Body of pancreas (tissue), 4 donors: ENCODE measurements around the gene COL4A2. TPM values are rescaled to one million over a fixed set of nuclear protein-coding genes. Genes with fewer than 3 reads are reported as not detected.
"Not testable (repeated sequence)": the region's sequence is repeated elsewhere in the genome, so short reads cannot be mapped to it uniquely, and the experiment has no call there.

ENCODE experiments used
- ATAC-seq: fragments of 150-250 bp; one replicate; pipeline ENCODE4 v1.9.1; 2016
- DNase-seq, 4 donors: peaks; one replicate each; pipeline ENCODE4 v3.0.0-alpha.2; 2019
- H3K27ac ChIP-seq, 4 donors: fragments of 200-600 bp; sonication (generic); 1 replicate in 3 of 4; 2 replicates in 1 of 4; pipeline versions ENCODE4 v1.5.1 to v1.6.1; 2016 to 2019; ENCODE audit warnings: mild to moderate bottlenecking in 1 of 4, mixed read lengths in 1 of 4, moderate library complexity in 1 of 4
- H3K27me3 ChIP-seq, 2 donors: fragments of 200-600 bp; sonication (generic); one replicate each; pipeline ENCODE4 v1.6.0; 2016; ENCODE audit warnings: mild to moderate bottlenecking in 1 of 2
- H3K36me3 ChIP-seq, 2 donors: fragments of 200-600 bp; sonication (generic); replicated peaks in 1 of 2; 2 replicates each; pipeline ENCODE4 v1.5.1; 2016; ENCODE audit warnings: low read depth in 2 of 2; ENCODE audit not compliant: insufficient read depth in 1 of 2
- H3K4me1 ChIP-seq: fragments of 200-600 bp; sonication (generic); one replicate; pipeline ENCODE4 v1.6.0; 2016
- H3K4me3 ChIP-seq, 2 donors: fragments of 200-600 bp; sonication (generic); 1 replicate in 1 of 2; 2 replicates in 1 of 2; pipeline ENCODE4 v1.5.1; 2016 to 2019
- H3K9me3 ChIP-seq, 3 donors: fragments of 200-600 bp; sonication (generic); 1 replicate in 2 of 3; 2 replicates in 1 of 3; pipeline ENCODE4 v1.5.1; 2016
- POLR2A ChIP-seq, 3 donors: fragments of 450-650 bp; IDR thresholded peaks; one replicate each; pipeline ENCODE4 v1.6.1; 2016; ENCODE audit warnings: antibody characterized with exemption in 3 of 3, mild to moderate bottlenecking in 2 of 3
- WGBS, 2 donors: methylation state at CpG; one replicate each; pipeline ENCODE4 v1.1.5; 2017; 5-methylcytosine and 5-hydroxymethylcytosine counted together
- intact Hi-C: fragments of 100-400 bp; cut with DNase I; formaldehyde crosslinking; loops from one replicate; pipeline ENCODE4 v1.15.1; 2023
- total RNA-seq, 2 donors: library from RNA; depleted of rRNA; stranded (reverse); fragments of >200 nt; gene quantifications; one replicate each; pipeline ENCODE4 v1.1.0, GENCODE V29; 2016
- TF ChIP-seq, protein P1 (sequence below), 7 experiments: fragments of 450-650 bp in 4 of 7; fragments of 200-600 bp in 3 of 7; sonication (generic) in 3 of 7; IDR thresholded peaks; one replicate each; pipeline ENCODE4 v1.5.1; 2016 to 2019; ENCODE audit warnings: antibody characterized with exemption in 7 of 7

COL4A2 gene
- total RNA-seq, 2 donors from 2014 or later, result 69.3 to 230 TPM

DNA sequence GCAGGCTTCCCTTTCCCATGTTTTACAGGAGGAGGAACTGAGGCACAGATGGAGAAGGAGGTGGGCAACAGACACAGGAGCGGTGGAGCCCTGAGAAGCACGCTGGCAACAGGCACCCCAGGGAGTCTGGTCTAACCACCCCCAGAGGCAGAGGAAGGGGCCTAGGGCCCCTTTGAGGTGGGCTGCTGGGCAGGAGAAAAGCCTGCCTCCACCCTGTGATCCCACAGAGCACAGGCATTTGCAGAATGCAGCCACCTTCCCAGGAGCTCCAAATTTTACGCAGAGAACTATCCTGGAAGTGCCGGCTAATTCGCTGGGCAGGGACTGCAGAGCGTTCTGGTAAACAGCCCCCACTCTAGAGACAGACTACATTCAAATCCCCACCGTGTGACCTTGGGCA lies 224.0 kb downstream of the COL4A2 start:
- Histone ChIP-seq H3K27me3 (no peaks in the 10 kb centered on the region), H3K9me3 (no peaks in the 10 kb centered on the region), H3K4me3 (no peak overlapping the region), H3K4me1 (peaks cover 57% of the 10 kb centered on the region), H3K27ac (peak overlapping the region in 2 of 4 donors; percentile 27 to 58), H3K36me3 (no peaks in the 10 kb centered on the region)
- intact Hi-C loops, result no loop called here
- TF ChIP-seq POLR2A (IDR thresholded peaks at IDR 0.05), result no peak
- TF ChIP-seq, protein P1, sequence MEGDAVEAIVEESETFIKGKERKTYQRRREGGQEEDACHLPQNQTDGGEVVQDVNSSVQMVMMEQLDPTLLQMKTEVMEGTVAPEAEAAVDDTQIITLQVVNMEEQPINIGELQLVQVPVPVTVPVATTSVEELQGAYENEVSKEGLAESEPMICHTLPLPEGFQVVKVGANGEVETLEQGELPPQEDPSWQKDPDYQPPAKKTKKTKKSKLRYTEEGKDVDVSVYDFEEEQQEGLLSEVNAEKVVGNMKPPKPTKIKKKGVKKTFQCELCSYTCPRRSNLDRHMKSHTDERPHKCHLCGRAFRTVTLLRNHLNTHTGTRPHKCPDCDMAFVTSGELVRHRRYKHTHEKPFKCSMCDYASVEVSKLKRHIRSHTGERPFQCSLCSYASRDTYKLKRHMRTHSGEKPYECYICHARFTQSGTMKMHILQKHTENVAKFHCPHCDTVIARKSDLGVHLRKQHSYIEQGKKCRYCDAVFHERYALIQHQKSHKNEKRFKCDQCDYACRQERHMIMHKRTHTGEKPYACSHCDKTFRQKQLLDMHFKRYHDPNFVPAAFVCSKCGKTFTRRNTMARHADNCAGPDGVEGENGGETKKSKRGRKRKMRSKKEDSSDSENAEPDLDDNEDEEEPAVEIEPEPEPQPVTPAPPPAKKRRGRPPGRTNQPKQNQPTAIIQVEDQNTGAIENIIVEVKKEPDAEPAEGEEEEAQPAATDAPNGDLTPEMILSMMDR (IDR thresholded peaks at IDR 0.05), result no peak
- no peak for ATAC-seq
- no peak for DNase-seq
- WGBS, 2 donors, result 88 to 96% methylated on average over 6 to 7 of the region's 7 CpGs

DNA sequence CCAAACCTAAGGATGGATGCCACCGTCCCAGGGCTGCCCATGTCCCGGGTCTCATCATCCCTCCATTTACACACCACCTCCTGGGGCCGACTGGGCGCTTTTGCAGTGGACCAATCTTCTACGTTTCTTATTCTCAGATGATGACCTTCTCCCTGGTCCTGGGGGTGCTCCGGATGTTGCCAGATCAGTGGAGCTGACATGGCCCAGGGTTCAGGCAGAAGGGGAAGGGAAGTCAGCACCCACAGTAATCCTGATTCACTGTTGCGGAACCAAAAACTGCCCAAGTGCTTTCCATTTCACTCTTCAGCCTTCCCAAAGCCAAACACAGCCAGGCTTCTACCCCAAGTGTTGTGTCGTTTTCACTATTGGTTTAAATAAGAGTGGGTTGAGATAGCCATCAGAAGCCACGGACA lies 224.6 kb downstream of the COL4A2 start:
- ATAC-seq, result no peak
- H3K27ac ChIP-seq, result peak overlapping the region in 2 of 4 donors; percentile 21 to 58

DNA sequence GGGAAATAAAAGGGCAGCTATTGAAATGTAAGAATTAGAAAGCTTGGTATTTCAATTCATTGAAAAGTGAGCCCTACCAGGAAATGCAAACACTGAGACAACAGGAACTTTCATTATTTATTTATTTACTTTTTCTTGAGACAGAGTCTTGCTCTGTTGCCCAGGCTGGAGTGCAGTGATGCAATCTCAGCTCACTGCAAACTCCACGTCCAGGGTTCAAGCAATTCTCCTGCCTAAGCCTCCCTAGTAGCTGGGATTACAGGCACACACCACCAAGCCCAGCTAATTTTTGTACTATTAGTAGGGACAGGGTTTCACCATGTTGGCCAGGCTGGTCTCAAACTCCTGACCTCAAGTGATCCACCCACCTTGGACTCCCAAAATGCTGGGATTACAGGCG lies 225.2 kb downstream of the COL4A2 start:
- H3K9me3 ChIP-seq, ATAC-seq, DNase-seq, H3K27me3 ChIP-seq, H3K4me3 ChIP-seq, H3K36me3 ChIP-seq, intact Hi-C loops: not testable (repeated sequence)
- 58 to 61% methylated on average over 2 of the region's 2 CpGs for WGBS, 2 donors
- peaks cover 47% of the 10 kb centered on the region for H3K4me1 ChIP-seq
- peak overlapping the region in 2 of 4 donors; percentile 21 to 58 for H3K27ac ChIP-seq

More for the DNA sequence above, 224.6 kb downstream of the COL4A2 start:
- intact Hi-C loops, result no loop called here
- no peak for DNase-seq
- H3K9me3 ChIP-seq, result no peaks in the 10 kb centered on the region
- H3K4me1 ChIP-seq, result peaks cover 51% of the 10 kb centered on the region
- WGBS, 2 donors, result 80 to 82% methylated on average over 9 of the region's 9 CpGs
- H3K27me3 ChIP-seq, result no peaks in the 10 kb centered on the region
- H3K4me3 ChIP-seq, result no peak overlapping the region
- TF ChIP-seq POLR2A (IDR thresholded peaks at IDR 0.05), result no peak
- TF ChIP-seq, protein P1 (IDR thresholded peaks at IDR 0.05), result no peak
- no peaks in the 10 kb centered on the region for H3K36me3 ChIP-seq

DNA sequence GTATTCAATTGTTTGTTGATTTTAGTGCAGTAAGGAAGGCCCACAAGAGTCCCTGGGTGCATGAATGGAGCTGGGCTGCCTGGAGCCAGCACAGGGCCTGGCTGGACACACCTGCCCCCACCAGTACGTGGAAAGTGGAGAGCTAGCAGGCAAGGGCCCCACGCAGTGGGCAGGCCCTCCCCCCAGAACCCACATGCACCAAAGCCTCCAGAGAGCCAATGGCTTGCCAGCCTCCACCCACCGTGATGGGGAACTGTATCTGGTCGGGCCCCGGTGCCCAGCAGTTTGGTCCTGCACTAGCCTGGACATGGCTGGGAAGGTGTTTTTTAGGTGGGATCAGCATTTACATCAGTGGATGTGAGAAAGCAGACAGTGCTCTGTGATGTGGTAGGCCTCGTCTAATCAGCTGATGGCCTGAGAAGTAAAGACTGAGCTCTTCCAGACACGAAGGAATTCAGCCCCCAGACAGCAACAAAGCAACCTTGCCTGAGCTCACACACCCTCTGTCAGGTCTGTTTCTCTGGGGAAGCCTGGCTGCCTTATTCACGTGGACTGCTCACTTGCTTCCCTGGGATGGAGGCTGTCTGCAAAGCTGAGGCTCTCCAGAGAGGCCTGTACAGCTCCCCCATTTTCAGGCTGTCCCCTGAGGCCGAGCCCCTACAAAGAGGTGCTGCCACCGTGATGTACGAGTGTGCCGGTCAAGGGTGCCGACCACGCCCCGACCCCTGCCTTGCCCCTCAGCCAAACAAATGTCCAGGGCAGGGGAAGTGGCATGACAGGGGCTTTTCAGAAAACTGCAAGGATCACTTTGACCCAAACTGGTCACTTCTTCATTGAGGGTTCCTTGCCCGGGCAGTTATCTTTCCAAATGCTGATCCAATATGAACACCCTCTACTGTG lies 226.9 kb downstream of the COL4A2 start:
- intact Hi-C loops, result no loop called here
- Histone ChIP-seq H3K27ac (no peak overlapping the region), H3K4me3 (no peak overlapping the region), H3K4me1 (peaks cover 47% of the 10 kb centered on the region), H3K9me3 (no peaks in the 10 kb centered on the region), H3K27me3 (no peaks in the 10 kb centered on the region), H3K36me3 (no peaks in the 10 kb centered on the region)
- WGBS, 2 donors, result 88 to 92% methylated on average over 10 to 16 of the region's 16 CpGs
- TF ChIP-seq, protein P1 (IDR thresholded peaks at IDR 0.05), result no peak
- TF ChIP-seq POLR2A (IDR thresholded peaks at IDR 0.05), result no peak
- ATAC-seq, result no peak
- DNase-seq, result no peak

DNA sequence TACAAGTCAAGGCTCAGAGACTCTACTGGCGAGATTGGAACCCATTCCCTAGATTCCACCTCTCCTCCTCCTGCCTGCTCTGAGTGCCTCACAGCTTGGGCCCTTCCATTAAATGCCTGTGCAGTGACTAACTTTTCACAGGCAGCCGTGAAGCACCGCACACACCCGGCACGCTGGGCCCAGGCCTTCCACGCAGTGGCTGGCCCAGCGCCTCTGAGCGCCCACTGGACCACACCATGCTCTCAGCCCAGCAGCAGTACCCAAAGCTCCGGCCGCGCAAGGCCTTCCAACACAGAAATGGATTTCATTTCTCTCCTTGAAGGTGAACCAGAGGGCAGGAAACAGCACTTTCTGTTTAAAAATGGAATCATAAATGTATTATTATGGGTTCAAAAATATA lies 228.4 kb downstream of the COL4A2 start:
- no peaks in the 10 kb centered on the region for H3K9me3 ChIP-seq
- 89 to 94% methylated on average over 3 to 11 of the region's 11 CpGs for WGBS, 2 donors
- ATAC-seq (no peak), DNase-seq (no peak)
- no peak overlapping the region for H3K4me3 ChIP-seq
- no peaks in the 10 kb centered on the region for H3K27me3 ChIP-seq
- H3K4me1 ChIP-seq, result peaks cover 52% of the 10 kb centered on the region
- intact Hi-C loops, result no loop called here
- H3K36me3 ChIP-seq, result no peaks in the 10 kb centered on the region
- TF ChIP-seq, protein P1 (IDR thresholded peaks at IDR 0.05), result no peak
- no peak for TF ChIP-seq POLR2A (IDR thresholded peaks at IDR 0.05)
- H3K27ac ChIP-seq, result peak overlapping the region in 1 of 4 donors; percentile 35
